GM10248 (cell line): ENCODE measurements around the gene CSH2.

Source experiments
- CTCF ChIA-PET: fragments of 300-600 bp; sonication (Branson Sonifier 250); formaldehyde crosslinking; extraction: SDS; loops from one replicate; lab custom pipeline; 2021; ENCODE audit warnings: antibody characterized with exemption; lab: Yijun Ruan, JAX
- POLR2A ChIA-PET: fragments of 350-650 bp; sonication (Branson Sonifier 250); formaldehyde crosslinking; extraction: SDS; loops from one replicate; lab custom pipeline; 2020; ENCODE audit warnings: antibody characterized with exemption; lab: Yijun Ruan, JAX
- DNase-seq: peaks from one replicate; pipeline ENCODE4 v3.0.0; 2012; ENCODE audit errors: extremely low spot score
- CTCF ChIP-seq: IDR thresholded peaks from 2 replicates; pipeline ENCODE4 v1.5.1; 2012; ENCODE audit warnings: mild to moderate bottlenecking, low read depth; ENCODE audit errors: extremely low read depth, missing control alignments, control extremely low read depth

CSH2 gene

GRCh38 chr17:63833026-63833740 is 40.3 kb downstream of the CSH2 start:
- no peak for DNase-seq
- TF ChIP-seq CTCF = no peak
- POLR2A ChIA-PET = interaction anchor here (0.5 to 1.1 kb wide), 2 partner anchors 93 to 137 kb away, joined by 3 read pairs; no protein-coding TSS in a partner anchor
- CTCF ChIA-PET = interaction anchor here (0.9 to 3.6 kb wide), 6 partner anchors 9 to 83 kb away, joined by 3 to 15 read pairs (median 4); no protein-coding TSS in a partner anchor

DNA sequence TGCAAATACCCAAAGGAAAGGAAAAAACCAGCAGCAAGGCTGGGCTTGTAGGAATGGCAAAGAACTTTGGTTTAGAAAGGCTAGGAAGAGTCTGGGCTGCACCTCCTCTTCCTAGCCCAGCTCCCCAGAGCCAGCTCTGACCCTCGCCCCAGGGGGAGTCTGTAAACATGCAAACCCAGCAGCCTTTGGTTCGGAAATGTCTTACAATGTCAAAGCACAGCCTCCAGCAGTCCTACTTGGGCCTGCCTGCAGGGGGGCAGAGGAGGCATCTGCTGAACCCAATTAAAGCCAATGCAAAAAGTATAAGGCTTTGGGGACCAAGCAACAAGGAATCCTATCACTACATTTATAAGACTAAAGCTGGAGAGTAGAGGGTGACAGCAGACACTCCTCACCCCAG is 41.0 kb downstream of the CSH2 start:
- ChIA-PET POLR2A (interaction anchor here (1.1 to 1.4 kb wide), 2 partner anchors 11 to 136 kb away, joined by 3 to 5 read pairs; partner anchors contain the start of gene SMARCD2), CTCF (interaction anchor here (0.9 to 3.6 kb wide), 4 partner anchors 8 to 16 kb away, joined by 3 to 15 read pairs (median 8); no protein-coding TSS in a partner anchor)
- no peak for TF ChIP-seq CTCF
- DNase-seq = no peak

DNA sequence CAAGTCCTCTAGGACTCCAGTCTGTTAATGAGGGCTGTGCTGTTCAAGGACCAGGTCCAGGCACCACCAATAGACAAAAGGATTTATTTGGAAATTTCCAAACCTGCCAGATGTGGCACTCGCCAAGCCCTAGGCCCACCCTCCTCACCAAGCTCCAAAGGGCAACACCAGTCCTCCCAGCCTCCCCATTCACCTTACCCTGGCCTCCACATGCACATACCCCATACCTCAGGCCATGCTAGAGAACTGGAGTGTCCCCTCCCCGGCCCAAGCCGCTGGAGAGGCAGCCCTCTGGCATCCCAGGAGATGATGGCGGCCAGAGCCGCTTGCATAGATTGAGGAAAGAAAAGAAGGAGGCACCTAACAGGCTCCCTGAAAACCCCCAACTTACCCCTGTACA is 41.5 kb downstream of the CSH2 start:
- ChIA-PET CTCF (interaction anchor here (1.0 to 3.6 kb wide), 6 partner anchors 8 to 29 kb away, joined by 3 to 15 read pairs (median 4); partner anchors contain the start of gene SMARCD2), POLR2A (interaction anchor here (1.4 kb wide), 1 partner anchor 11 kb away, joined by 5 read pairs; the partner anchor contains the start of gene SMARCD2)
- no peak for DNase-seq
- no peak for TF ChIP-seq CTCF

DNA sequence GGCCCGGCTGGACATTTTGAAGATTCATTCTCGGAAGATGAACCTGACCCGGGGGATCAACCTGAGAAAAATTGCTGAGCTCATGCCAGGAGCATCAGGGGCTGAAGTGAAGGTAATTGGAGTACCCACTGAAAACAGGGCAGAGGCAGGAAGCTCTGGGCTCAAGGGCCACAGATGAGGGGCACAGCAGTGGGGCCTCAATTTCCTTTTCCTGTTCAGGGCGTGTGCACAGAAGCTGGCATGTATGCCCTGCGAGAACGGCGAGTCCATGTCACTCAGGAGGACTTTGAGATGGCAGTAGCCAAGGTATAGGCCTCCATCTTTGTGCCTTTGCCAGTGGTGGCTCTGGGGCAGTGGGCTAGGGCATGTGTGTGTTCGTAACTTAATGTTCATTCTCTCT is 42.0 kb downstream of the CSH2 start:
- DNase-seq = no peak
- no peak for TF ChIP-seq CTCF
- CTCF ChIA-PET = interaction anchor here (1.0 to 3.8 kb wide), 6 partner anchors 9 to 57 kb away, joined by 3 to 12 read pairs (median 4); partner anchors contain the start of genes CCDC47, DDX42 and SMARCD2
- POLR2A ChIA-PET = interaction anchor here (1.4 kb wide), 1 partner anchor 12 kb away, joined by 5 read pairs; the partner anchor contains the start of gene SMARCD2

DNA sequence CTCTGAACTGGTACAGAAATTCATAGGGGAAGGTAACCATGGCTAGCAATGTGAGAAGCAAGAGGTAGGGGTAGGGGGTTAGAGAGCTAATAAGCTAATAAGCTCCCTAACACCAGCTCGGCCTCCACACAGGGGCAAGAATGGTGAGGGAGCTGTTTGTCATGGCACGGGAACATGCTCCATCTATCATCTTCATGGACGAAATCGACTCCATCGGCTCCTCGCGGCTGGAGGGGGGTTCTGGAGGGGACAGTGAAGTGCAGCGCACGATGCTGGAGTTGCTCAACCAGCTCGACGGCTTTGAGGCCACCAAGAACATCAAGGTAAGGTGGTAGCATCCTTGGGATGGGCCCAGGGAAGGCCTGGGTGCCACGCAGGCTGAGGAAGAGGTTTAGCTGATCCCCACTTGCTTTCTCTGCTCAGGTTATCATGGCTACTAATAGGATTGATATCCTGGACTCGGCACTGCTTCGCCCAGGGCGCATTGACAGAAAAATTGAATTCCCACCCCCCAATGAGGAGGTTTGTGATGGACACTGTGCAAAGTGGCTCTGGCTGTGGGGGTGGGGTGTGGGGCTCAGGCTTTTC is 42.5 kb downstream of the CSH2 start:
- CTCF ChIA-PET = interaction anchor here (1.0 to 3.8 kb wide), 6 partner anchors 9 to 57 kb away, joined by 3 to 12 read pairs (median 4); partner anchors contain the start of genes CCDC47, DDX42 and SMARCD2
- POLR2A ChIA-PET = interaction anchor here (0.9 to 1.4 kb wide), 2 partner anchors 8 to 12 kb away, joined by 3 to 5 read pairs; partner anchors contain the start of gene SMARCD2
- no peak for TF ChIP-seq CTCF
- DNase-seq = no peak

DNA sequence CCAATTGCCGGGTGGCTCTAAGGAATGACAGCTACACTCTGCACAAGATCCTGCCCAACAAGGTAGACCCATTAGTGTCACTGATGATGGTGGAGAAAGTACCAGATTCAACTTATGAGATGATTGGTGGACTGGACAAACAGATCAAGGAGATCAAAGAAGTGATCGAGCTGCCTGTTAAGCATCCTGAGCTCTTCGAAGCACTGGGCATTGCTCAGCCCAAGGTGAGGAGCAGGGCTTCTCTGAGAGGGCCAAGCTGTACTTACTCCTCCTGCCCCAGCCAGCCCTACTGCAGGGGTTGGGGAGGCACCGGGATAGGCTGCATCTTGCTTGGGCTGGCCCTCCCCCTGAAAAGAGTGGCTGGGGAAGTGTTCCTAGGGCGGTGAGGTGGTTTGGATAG is 43.2 kb downstream of the CSH2 start:
- no peak for TF ChIP-seq CTCF
- ChIA-PET CTCF (interaction anchor here (1.2 to 3.8 kb wide), 6 partner anchors 10 to 56 kb away, joined by 3 to 12 read pairs (median 4); partner anchors contain the start of genes CCDC47 and DDX42), POLR2A (interaction anchor here (0.9 to 1.4 kb wide), 2 partner anchors 8 to 11 kb away, joined by 3 to 6 read pairs; no protein-coding TSS in a partner anchor)
- DNase-seq = no peak
